CD4-positive, alpha-beta T cell treated with Interleukin-2 at 100 ng/mL for 4 hours (primary cell): ENCODE data around the gene GRID1.
"Not testable (repeated sequence)": the region's sequence is repeated elsewhere in the genome, so short reads cannot be mapped to it uniquely, and the experiment has no call there.

Source experiments
- DNase-seq: peaks from one replicate; pipeline ENCODE4 v3.0.0-alpha.2; 2020; ENCODE audit warnings: low spot score

GRID1 gene

DNA sequence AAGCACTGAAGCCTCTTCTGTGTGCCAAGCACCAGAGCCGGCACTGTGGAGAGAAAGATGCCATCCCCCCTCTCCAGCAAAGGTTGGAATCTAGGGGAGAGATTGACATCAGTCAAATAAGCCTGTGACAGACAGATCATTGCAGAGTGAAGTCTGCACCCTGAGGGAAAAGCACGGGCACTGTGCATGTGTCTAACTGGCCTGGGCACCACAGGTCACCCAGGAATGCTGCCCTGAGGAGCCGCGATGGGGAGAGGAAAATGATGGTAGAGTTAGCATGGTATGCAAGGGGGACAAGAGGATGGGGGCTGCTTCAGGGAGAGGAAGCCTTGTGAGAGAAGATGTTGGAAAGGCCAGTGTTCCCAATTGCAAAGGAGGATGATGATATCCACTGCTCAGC is 261.0 kb downstream of the GRID1 start:
- DNase-seq = no peak

DNA sequence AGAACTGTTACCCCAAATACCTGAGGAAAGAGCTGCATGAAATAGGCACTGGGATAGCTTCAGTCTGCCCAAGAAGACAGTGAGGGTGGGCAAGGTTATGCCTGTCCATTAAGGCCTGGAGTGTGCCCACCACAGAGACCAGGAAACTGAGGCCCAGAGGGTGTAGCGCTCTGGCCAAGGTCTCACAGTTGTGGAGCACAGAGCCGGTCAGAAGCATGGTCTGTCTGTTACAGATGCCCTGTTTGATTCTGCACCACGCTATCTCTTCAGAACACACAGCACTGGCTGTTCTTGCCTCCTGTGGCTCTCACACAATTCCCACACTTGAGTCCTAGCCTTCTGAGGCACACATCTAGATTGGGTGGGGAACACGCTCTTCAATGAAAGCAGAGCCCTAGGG is 261.4 kb downstream of the GRID1 start:
- no peak for DNase-seq

DNA sequence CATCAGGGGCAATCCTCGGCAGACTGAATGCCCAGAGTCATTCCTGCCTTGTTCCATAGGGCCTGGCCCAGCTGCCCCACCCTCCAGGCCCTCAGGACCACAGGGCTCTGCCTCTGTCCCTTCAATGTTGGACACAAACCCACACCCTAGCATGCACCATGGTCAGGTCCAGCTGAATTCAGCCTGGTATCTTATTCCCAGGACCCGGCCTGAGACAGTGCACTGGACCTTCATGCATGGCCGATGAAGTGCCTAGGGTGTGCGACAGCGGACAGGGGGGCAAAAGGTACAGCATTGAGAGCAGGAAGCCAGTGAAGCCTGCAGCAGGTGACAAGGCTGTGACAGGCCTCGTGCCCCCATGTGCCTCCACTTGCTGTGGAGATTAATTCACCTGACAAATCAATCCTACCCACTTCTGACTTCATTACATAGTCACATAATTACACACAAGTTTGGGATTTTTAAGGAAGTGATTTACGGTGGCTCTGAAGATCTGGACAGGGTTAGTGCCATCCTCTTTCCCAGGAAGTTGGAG is 261.9 kb downstream of the GRID1 start:
- no peak for DNase-seq

DNA sequence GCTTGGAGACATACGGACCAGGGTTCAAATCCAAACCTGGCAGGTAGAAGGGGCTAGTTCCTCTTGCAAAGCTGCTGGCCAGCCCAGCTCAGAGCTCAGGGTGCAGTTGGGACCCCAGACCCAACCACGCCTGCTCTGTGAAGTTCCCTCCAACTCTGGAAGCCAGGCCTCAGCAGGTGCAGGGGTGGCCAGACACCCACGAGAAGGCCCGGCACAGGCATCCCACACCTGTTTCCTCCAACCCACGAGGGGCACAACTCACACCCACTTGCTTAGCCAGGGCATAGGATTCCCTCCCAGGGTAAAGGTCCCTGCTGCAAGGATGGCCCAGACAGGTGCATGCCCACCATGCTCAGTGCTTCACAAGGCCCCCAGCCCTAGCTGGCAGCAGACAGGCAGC is 262.4 kb downstream of the GRID1 start:
- no peak for DNase-seq

DNA sequence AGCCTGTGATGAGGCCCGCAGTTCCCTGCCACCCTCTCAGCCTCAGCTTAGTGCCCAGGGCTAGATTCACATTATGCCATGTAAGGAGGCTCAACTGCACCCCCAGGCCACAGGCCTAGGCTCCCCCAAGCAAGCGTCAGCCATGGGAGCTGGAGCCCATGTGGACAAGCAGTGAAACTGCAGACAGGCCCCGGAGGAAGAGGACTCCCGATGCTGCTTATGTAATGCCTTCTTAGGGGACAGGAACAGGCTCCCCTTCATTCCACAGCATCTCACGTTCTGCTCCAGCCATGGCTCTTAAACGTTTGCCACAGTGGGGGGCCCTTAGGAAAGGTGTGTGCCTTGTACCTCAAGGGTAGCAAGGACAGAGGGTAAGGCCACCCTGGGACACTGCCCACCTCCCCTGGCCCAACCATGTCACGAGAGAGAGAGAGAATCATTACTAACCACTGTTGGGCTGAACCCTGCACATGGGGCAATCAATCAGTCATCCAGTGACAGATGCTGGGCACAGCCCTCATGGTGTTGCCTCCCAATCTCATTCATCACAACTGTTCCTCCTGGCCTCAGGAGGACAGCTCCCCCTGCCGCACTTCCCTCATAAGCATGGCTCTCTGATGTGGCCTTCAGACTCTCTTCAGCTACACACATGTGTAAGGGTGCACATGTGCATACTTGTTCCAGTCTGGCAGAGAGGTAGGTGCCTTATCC is 263.0 kb downstream of the GRID1 start:
- no peak for DNase-seq

DNA sequence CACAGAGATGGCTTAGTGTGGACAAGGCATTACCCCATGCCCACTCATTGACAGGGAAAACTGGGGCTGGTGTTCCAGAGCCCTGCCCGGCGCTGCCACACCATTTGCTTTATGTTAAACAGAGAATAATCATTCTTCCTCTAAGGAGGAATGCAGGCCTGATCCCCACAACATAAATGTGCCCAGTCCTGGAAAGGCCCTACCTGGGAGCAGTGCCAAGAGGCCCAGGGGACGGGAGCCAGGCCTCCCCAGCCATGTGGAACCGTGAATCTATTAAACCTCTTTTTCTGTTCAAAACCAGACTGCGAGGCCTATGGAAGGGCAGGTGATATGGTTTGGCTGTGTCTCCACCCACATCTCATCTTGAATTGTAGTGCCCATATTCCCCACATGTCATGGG is 264.1 kb downstream of the GRID1 start:
- no peak for DNase-seq

DNA sequence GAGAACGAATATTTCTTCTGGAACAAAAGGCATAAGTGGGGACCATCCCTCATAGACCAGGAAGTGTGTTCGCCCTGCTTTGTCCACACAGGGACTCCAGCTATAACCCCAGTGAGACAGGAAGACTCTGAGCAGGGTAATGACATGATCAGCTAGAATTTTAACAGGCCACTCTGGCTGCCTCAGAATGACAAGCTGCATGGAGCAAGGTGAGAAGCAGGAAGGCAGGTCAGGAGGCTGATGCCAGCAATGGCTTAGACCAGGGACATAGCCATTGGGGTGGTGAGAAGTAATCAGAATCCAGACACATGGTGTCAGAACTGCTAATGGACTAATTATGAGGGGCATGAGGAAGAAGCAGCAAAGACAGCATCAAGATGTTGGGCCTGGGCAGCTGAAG is 264.6 kb downstream of the GRID1 start:
- DNase-seq = no peak

DNA sequence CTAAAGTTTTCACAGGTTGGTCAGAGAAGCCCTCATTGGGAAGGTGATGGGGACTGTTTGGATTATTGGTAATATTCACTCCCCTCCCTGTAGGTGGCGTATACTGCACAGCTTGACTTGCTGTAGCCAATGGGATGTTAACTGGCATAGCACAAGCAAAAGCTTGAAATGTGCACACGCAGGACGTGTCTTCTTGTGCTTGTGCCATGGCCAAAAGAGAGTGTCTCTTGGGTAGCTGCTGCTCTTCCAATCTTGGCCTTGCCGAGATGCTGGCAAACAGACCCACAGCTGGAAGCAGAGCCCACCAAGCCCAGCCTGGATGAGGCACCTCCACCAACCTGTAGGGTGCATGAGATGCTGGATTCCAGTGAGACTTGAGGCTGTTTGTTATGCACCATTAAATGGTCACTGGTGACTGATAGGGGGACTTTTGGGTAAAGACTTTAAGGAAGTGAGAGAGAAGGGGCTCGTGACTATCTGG is 266.0 kb downstream of the GRID1 start:
- DNase-seq = no peak

DNA sequence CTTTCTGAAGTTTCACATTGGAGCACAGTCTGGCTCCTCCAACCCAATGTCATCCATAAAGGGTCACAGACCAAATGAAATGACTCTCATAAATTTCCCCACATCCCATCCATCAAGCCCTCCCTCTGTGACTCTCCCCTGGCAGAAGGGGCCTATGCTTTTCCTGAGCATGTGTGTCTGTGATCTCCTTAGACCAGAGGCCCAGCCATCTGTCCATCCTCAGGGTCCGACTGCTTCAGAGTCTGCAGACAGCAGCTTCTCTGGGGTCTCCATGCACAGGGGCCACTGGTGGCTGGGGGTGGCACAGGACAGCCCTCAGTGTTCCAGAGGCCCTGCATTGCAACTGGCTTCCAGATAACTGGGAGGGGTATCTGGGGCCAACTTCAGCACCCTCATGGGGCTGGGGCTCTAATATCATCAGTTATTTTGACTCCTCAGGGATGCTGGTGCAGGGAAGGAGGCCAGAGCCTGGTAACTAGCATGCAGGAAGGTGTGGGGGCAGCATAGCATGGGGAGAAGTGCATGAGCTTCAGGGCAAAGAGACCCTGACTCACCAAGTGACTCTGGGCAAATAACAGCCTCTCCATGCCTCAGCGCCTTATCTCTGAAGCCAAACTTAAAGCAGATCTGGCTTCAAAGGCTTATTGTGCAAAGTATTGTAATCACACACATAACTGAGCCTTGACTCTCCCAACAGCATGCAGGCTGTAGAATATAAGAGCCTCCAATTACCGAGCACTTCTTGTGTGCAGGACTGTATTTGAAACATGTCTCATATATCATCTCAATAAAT is 266.9 kb downstream of the GRID1 start:
- DNase-seq = no peak

DNA sequence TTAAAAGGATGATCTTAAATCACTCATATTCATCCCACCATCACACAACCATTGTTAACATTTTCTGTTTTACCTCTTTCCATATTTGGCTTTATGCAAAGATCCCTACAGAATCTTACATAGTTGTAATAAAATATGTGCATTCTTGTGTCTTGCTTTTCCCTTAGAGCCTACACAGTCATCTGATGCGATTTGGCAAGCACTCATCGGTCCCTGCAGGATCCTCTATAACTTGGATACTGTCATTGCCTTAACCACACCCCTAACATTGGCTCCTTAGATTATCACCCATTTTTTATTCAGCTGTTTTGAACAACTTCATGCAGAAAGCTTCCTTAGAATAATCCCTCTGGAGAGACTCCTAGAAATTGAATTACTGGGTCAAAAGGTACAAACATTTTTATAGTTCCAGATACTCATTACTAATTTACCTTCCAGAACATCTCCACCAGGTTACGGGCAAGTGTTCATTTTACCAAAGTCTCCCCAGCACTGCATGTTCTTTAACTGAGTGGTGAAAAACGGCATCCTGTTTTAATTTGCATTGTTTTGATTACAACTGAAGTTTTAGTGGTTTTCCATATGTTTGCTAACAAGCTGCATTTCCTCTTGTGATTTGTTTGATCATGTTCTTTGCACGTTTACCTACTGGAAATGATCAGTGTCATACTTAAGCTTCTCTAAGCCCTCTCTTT is 268.3 kb downstream of the GRID1 start:
- no peak for DNase-seq

DNA sequence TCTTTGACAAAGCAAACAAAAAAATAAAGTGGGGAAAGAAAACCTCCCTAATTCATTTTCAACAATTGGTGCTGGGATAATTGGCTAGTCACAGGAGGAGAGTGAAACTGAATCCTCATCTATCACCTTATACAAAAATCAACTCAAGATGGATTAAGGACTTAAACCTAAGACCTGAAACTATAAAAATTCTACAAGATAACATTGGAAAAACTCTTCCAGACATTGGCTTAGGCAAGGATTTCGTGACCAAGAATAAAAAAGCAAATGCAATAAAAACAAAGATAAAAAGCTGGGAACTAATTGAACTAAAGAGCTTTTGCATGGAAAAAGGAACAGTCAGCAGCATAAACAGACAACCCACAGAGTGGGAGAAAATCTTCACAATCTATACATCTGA is 271.5 kb downstream of the GRID1 start:
- not testable (repeated sequence) for DNase-seq

DNA sequence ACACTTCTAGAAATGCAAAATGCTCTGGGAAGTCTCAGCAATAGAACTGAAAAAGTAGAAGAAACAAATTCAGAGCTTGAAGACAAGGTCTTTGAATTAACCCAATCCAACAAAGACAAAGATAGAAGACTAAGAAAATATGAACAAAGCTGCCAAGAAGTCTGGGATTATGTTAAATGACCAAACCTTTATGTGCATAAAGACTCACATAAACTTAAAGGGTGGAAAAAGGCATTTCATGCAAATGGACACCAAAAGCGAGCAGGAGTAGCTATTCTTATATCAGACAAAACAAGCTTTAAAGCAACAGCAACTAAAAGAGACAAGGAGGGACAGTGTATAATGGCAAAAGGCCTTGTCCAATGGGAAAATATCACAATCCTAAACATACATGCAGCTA is 274.3 kb downstream of the GRID1 start:
- not testable (repeated sequence) for DNase-seq

DNA sequence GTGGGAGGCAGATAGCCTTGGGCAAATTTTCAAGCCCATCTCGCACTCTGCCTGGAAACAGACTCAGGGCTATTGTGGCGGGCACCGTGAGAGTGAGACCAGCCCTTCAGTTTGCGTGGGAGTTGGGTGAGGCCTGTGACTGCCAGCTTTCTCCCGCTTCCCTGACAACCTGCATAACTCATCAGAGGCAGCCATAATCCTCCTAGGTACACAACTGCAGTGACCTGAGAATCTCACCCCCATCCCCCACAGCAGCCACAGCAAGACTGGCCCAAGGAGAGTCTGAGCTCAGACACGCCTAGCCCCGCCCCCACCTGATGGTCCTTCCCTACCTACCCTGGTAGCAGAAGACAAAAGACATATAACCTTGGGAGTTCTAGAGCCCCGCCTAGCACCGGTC is 275.4 kb downstream of the GRID1 start:
- DNase-seq = no peak

DNA sequence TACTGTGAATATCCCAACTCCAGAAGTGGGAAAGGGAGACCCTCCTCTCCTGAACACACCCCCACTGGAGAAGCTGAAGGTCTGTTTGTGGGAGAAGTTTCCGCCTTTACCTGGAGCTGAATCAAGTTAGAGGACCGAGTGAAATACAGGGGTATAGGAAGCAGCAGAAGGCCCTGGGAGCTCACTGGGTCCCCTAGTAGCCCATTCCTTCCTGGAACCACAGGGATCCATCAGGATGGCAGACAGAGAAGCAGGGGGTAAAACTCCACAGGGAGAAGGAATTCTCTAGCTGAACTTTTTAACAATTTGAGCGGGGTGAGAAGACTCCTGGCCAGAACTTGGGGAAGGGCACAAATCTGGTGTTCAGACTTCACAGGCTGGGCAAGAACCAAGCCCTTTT is 275.8 kb downstream of the GRID1 start:
- DNase-seq = no peak

DNA sequence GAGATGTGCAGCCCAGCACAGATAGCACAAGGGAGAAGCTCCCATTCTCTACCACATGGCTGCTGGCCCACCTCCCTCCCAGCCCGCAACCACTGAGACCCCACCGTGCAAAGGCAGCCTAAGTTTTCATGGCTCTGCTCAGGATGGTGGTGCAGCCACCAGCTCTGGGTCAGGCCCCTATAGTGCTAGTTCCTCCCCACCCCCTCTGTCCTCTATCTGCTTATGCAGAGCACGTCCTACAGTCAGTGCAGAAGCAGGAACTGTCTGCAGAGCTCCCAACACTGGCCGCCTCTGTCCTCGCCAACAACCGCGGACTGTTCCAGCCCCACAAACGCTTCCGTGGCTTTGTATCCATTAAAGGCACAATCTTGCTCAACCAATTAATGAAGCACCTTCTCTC is 278.9 kb downstream of the GRID1 start:
- DNase-seq = no peak

DNA sequence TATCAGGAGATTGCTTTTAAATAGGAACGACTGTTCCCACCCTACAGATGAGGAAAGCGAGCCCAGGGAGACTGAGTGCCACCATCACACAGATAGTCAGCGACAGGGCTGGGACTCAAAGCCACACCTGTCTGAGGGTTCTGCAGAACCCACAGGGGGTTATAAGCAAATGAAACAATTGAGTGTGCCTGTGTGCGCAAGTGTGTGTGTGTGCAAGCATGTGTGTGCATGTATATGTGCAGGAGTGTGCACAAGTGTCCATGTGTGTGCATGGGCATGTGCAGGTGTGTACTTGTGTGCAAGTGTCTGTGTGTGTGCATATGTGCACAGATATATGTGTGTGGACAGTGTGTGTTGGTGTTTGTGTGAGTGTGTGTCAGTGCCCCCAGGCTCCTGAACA is 280.2 kb downstream of the GRID1 start:
- DNase-seq = no peak

DNA sequence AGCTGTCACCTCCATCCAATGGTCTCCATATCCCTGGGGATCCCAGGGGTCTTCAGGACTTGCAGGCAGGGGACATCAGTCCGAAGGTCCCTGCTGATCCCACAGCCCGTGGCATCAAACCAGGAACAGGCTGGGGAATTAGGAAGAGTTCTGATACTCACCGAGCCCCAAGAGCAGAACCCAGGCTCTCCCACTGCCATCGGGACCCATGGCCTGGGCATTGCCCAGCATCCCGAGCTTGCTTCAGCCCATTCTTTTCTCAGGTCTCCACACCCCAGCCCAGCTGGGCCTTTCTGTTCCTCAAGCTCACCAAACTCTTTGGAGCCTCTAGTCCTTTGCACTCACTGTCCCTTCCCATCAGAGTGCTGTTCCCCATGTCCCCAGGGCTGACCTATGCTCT is 280.9 kb downstream of the GRID1 start:
- DNase-seq = no peak

DNA sequence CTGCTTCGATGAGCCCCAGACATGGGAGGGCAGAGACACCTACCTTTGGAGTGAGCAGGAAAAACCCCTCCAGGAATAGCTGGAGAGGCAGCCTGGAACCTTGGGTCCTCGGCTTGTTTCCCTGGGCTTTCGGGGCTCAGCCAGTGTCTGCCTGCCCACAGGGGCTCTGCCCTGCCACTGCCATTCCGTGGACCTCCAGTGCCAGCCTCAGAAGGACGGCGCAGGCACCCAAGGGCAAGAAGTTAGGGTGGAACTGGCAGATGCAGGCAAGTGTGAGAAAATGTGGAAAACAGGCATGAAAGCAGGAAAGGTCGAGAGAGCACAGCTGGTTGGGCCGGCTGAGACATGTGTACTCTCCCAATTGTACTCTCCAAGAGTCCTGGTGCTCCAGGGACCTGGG is 281.5 kb downstream of the GRID1 start:
- DNase-seq = no peak

DNA sequence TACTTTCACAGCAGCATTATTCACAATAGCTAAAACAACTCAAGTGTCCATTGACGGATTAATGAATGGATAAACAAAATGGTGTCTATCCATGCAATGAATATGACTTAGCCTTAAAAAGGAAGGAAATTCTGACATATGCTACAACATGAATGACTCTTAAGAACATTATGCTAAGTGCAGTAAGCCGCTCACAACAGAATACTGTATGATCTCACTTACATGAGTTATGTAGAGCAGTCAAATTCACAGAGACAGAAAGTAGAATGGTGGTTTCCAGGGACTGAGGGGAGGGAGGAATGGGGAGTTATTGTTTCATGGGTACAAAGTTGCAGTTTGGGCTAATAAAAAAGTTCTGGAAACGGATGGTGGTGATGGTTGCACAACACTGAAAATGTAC is 282.0 kb downstream of the GRID1 start:
- no peak for DNase-seq

DNA sequence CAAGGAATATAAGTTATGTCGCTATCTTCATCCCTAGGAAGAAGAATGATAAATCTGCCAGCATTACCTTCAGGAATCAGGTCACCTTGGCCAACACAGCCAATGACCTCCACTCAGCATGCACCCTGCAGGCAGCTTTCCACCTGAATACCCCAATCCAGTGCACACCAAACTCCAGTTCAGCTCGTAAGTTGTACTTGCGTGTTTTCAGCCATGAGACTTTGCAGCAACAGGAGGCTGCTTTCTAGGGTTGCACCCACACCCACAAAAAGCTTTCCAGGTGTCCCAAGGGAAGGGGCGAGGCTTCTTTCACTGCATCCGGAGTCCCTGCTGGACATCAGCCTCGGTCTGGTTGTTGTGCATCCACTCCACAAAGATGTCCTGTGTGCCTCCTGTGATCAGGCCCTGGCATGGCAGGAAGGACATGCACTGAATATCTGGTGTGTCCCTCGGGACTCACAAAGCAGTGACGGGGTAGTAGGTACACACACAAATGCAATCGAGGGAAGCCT is 282.9 kb downstream of the GRID1 start:
- no peak for DNase-seq

DNA sequence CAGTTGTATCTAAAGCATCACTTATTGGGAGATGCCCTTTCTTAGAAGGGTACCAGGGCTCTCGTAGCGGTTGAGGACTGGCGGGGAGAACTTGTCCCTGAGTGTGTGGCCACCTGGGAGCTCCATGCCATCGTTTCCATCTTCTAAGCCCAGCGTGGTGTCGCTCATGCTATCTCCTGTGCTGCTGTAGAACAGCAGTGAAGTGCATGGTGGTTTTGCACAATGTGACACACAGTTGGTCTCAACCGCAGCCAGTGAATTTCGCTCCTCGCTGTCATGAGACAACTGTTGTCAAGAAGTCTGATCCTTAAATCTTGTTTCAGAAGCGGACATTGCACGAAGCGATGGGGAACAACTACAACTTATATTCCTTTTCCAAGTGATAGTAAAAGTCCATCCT is 283.4 kb downstream of the GRID1 start:
- DNase-seq = no peak

DNA sequence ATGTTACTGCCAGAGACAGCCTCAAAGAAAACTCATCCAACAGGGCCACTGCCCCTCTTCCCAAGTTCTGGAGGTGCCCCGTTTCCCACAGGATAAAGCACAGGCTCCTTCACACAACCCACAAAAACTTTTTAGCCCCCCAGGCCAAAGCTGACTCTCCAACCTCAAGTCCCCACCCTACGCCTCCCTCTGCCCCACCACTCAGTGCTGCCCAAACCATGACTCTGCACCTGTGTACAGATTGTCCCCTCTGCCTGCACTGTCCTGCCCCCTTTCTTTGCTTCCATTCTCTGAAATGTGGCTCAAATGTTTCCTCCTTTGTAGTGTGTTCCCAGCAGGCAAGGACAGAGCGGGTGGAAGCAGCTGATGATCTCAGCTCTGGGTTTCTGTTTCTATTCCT is 284.0 kb downstream of the GRID1 start:
- no peak for DNase-seq

DNA sequence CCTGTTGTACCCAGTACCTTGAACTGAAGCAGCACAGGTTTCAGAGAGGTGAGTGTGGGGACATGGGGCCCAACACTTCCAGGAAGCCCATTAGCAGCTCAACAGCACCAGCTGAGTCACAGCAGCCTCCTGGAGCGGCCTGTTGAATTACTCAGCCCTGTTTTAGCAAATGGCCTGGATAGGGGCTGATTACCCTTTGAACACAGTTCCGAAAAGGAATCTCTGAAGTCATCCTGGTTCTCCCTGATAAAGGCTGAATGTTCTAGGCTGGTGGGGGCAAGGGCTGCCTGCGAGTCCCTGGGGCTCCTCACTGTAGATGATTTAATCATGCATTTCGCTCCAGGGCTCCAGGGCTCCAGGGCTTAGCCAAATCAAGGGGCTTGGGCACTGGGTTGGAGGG is 287.5 kb downstream of the GRID1 start:
- no peak for DNase-seq
